Measurements from ENCODE around the gene KMT2E. TPM values are rescaled to one million over a fixed set of nuclear protein-coding genes. Genes with fewer than 3 reads are reported as not detected.
A peak's percentile ranks its signal among the peaks of the same experiment; 100 is the strongest.

Gene KMT2E
- total RNA-seq, 1 experiment from 2014 or later = 52.3 TPM

- no peaks in the 10 kb centered on the region for H3K27me3 Mint-ChIP-seq (ENCODE audit: low read depth)
- ChIA-PET POLR2A (interaction anchor here (2.2 kb wide), 1 partner anchor 32 kb away, joined by 29 read pairs; the partner anchor contains the start of gene KMT2E), CTCF (interaction anchor here (1.0 to 2.6 kb wide), 15 partner anchors 10 to 448 kb away, joined by 3 to 34 read pairs (median 5); partner anchors contain the start of gene KMT2E)
- H3K27ac Mint-ChIP-seq = peak overlapping the region; percentile 100
- DNase-seq (ENCODE audit: low spot score) = no peak
- no peak for ATAC-seq
- no peak for TF ChIP-seq ZMAT4 (CRISPR knock-in tag; IDR thresholded peaks at IDR 0.05)
- TF ChIP-seq MXD4 (CRISPR knock-in tag; IDR thresholded peaks at IDR 0.05; ENCODE audit: borderline replicate concordance) = no peak
- no peak for TF ChIP-seq AFF4 (CRISPR knock-in tag; IDR thresholded peaks at IDR 0.05; ENCODE audit: borderline replicate concordance)
- no peak for TF ChIP-seq ELF4 (CRISPR knock-in tag; IDR thresholded peaks at IDR 0.05; ENCODE audit: low read depth)
- TF ChIP-seq HMGA2 (CRISPR knock-in tag; IDR thresholded peaks at IDR 0.05) = no peak
- TF ChIP-seq USF2 (CRISPR knock-in tag; IDR thresholded peaks at IDR 0.05) = no peak
- TF ChIP-seq RELA (CRISPR knock-in tag; IDR thresholded peaks at IDR 0.05; ENCODE audit: borderline replicate concordance) = no peak
- no peak for TF ChIP-seq E2F4 (CRISPR knock-in tag; IDR thresholded peaks at IDR 0.05; ENCODE audit: borderline replicate concordance, low read depth)
- no peak for TF ChIP-seq ZNF512 (CRISPR knock-in tag; IDR thresholded peaks at IDR 0.05; ENCODE audit: borderline replicate concordance)
- TF ChIP-seq IRF2 (CRISPR knock-in tag; IDR thresholded peaks at IDR 0.05; ENCODE audit: borderline replicate concordance, low read depth) = no peak
- no peak for TF ChIP-seq ZBTB21 (CRISPR knock-in tag; IDR thresholded peaks at IDR 0.05; ENCODE audit: borderline replicate concordance)
- no peak for TF ChIP-seq NFYB (CRISPR knock-in tag; conservative IDR thresholded peaks at IDR 0.05; ENCODE audit: low read depth)
- no peak for TF ChIP-seq HMGXB4 (CRISPR knock-in tag; IDR thresholded peaks at IDR 0.05)
- TF ChIP-seq ZNF281 (CRISPR knock-in tag; IDR thresholded peaks at IDR 0.05) = no peak
- no peak for TF ChIP-seq CDX4 (CRISPR knock-in tag; IDR thresholded peaks at IDR 0.05; ENCODE audit: borderline replicate concordance)
- TF ChIP-seq NR2C2 (CRISPR knock-in tag; IDR thresholded peaks at IDR 0.05) = no peak
- no peak for TF ChIP-seq TEAD1 (CRISPR knock-in tag; IDR thresholded peaks at IDR 0.05)
- peak overlapping the region; percentile 98 for H3K4me3 Mint-ChIP-seq
- no peaks in the 10 kb centered on the region for H3K36me3 Mint-ChIP-seq
- peaks cover 77% of the 10 kb centered on the region for H3K4me1 Mint-ChIP-seq
- no peaks in the 10 kb centered on the region for H3K9me3 Mint-ChIP-seq
These were observed 31.5 kb upstream of the KMT2E start for GRCh38 chr7:104982308-104983075.
